Activated T-helper 1 cell treated with anti-CD3 and anti-CD28 coated beads, Interleukin-2, amount 50 U/mL, for 16 hours (primary cell): ENCODE data around the gene WBP2NL.

ENCODE experiments used
- DNase-seq, 2 donors: peaks; one replicate each; pipeline ENCODE4 v3.0.0-alpha.2; 2020; ENCODE audit warnings: low read depth in 1 of 2, low spot score in 1 of 2

The WBP2NL gene

GRCh38 chr22:41978732-41979131 is 19.9 kb upstream of the WBP2NL start:
- DNase-seq, result no peak

- no peak for DNase-seq
These were observed 19.0 kb upstream of the WBP2NL start for GRCh38 chr22:41979423-41980250.

- no peak for DNase-seq
These were observed 15.7 kb upstream of the WBP2NL start for GRCh38 chr22:41982865-41983264.

GRCh38 chr22:41983513-41984405 is 14.8 kb upstream of the WBP2NL start:
- DNase-seq, result no peak

- no peak for DNase-seq
These were observed 11.3 kb upstream of the WBP2NL start for GRCh38 chr22:41987276-41987675.

GRCh38 chr22:41989246-41989645 is 9.3 kb upstream of the WBP2NL start:
- DNase-seq, result no peak

GRCh38 chr22:41991111-41991510 is 7.5 kb upstream of the WBP2NL start:
- no peak for DNase-seq

- DNase-seq, result no peak
These were observed 6.1 kb upstream of the WBP2NL start for GRCh38 chr22:41992496-41992895.

- DNase-seq, result no peak
These were observed 3.4 kb upstream of the WBP2NL start for GRCh38 chr22:41995211-41995610.

GRCh38 chr22:41996826-41997225 is 1.8 kb upstream of the WBP2NL start:
- DNase-seq, result no peak

- no peak for DNase-seq
These were observed 1.9 kb downstream of the WBP2NL start for GRCh38 chr22:42000466-42000865.

- no peak for DNase-seq
These were observed 2.5 kb downstream of the WBP2NL start for GRCh38 chr22:42001121-42001520.

GRCh38 chr22:42001706-42002105 is 3.1 kb downstream of the WBP2NL start:
- no peak for DNase-seq

GRCh38 chr22:42007922-42008321 is 9.3 kb downstream of the WBP2NL start:
- DNase-seq, result no peak

- no peak for DNase-seq
These were observed 12.2 kb downstream of the WBP2NL start for GRCh38 chr22:42010778-42011177.

- no peak for DNase-seq
These were observed 14.8 kb downstream of the WBP2NL start for GRCh38 chr22:42013385-42013784.

- no peak for DNase-seq
These were observed 17.5 kb downstream of the WBP2NL start for GRCh38 chr22:42016111-42016510.

GRCh38 chr22:42018224-42018623 is 19.6 kb downstream of the WBP2NL start:
- no peak for DNase-seq

- DNase-seq, result no peak
These were observed 23.0 kb downstream of the WBP2NL start for GRCh38 chr22:42021571-42021970.

GRCh38 chr22:42022162-42022847 is 23.7 kb downstream of the WBP2NL start:
- DNase-seq, result no peak

- no peak for DNase-seq
These were observed 26.8 kb downstream of the WBP2NL start for GRCh38 chr22:42025421-42025820.

GRCh38 chr22:42026705-42027104 is 28.1 kb downstream of the WBP2NL start:
- DNase-seq, result no peak
